HG03139 (cell line): Measurements from ENCODE around the gene RNPEPL1.

ENCODE experiments used
- ATAC-seq: cut with Tn5 transposase; IDR thresholded peaks from one replicate; pipeline ENCODE4 v1.9.1; 2021; ENCODE audit not compliant: unreplicated experiment

The RNPEPL1 gene

GRCh38 chr2:240576036-240576435 is 7.8 kb downstream of the RNPEPL1 start:
- no peak for ATAC-seq

GRCh38 chr2:240576436-240577205 is 8.3 kb downstream of the RNPEPL1 start:
- ATAC-seq = no peak

GRCh38 chr2:240577281-240578109 is 9.2 kb downstream of the RNPEPL1 start:
- no peak for ATAC-seq

GRCh38 chr2:240578110-240578450 is 9.8 kb downstream of the RNPEPL1 start:
- no peak for ATAC-seq

GRCh38 chr2:240578488-240578887 is 10.2 kb downstream of the RNPEPL1 start:
- ATAC-seq = no peak

- ATAC-seq = no peak
Measured at GRCh38 chr2:240579071-240579762, 10.9 kb downstream of the RNPEPL1 start.

- ATAC-seq = no peak
Measured at GRCh38 chr2:240579771-240580614, 11.7 kb downstream of the RNPEPL1 start.

- no peak for ATAC-seq
Measured at GRCh38 chr2:240581811-240582210, 13.5 kb downstream of the RNPEPL1 start.

- ATAC-seq = no peak
Measured at GRCh38 chr2:240582781-240583180, 14.5 kb downstream of the RNPEPL1 start.

GRCh38 chr2:240583774-240584173 is 15.5 kb downstream of the RNPEPL1 start:
- no peak for ATAC-seq

- peak; percentile 47 for ATAC-seq
Measured at GRCh38 chr2:240584486-240585031, 16.3 kb downstream of the RNPEPL1 start.

- peak; percentile 9 for ATAC-seq
Measured at GRCh38 chr2:240585101-240585500, 16.8 kb downstream of the RNPEPL1 start.

- ATAC-seq = no peak
Measured at GRCh38 chr2:240585681-240586197, 17.5 kb downstream of the RNPEPL1 start.

GRCh38 chr2:240586198-240586918 is 18.1 kb downstream of the RNPEPL1 start, which contains the start of gene CAPN10:
CAPN10 (plus strand) TSS chr2:240586734; CDS start chr2:240586912, 178 bp downstream.
- ATAC-seq = peak; percentile 56

GRCh38 chr2:240586919-240587800 is 18.9 kb downstream of the RNPEPL1 start:
- peak; percentile 4 for ATAC-seq

- ATAC-seq = no peak
Measured at GRCh38 chr2:240588006-240588655, 19.8 kb downstream of the RNPEPL1 start.

GRCh38 chr2:240588669-240589068 is 20.4 kb downstream of the RNPEPL1 start:
- ATAC-seq = no peak

GRCh38 chr2:240589375-240589774 is 21.1 kb downstream of the RNPEPL1 start:
- ATAC-seq = no peak
